HG03469 (cell line): Measurements from ENCODE around the gene STEEP1.
A peak's percentile ranks its signal among the peaks of the same experiment; 100 is the strongest.

Experiments
- ATAC-seq: cut with Tn5 transposase; IDR thresholded peaks from one replicate; pipeline ENCODE4 v1.9.1; 2021; ENCODE audit warnings: mild to moderate bottlenecking, moderate library complexity, moderate number of reproducible peaks; ENCODE audit not compliant: unreplicated experiment

The STEEP1 gene

DNA sequence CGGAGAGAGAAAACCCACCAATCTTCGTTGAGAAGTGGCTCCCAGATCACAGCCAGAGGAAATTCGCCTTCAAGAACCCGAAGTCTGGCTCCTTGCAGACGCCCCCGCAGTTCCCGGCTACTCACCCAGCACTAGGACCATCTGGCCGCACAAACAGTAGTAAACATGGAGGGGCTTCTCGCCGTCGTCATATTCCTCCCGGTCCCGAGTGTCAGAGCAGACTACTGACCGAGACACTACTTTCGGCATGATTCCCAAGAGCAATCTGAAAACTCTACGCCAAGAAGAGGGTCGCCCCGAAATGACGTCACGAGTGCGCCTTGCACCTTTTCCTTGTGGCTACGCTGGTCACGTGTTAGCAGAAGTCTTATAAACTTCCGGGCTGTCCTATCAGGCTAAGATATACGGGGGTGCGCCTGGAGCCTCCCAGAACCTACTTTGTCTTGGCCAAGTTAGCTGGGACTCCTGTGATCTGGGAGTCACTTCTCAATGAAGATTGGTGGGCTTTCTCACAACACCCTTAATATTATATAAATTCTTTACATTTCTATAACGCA lies at the start of gene STEEP1:
Gene STEEP1, minus strand, starts transcription at position 303 of the 557 bp plus-strand sequence. Its CDS starts 54 bp downstream, at position 249.
- peak; percentile 70 for ATAC-seq

GRCh38 chrX:119614776-119615175 lies 49.6 kb upstream of the STEEP1 start:
- ATAC-seq, result no peak

GRCh38 chrX:119607018-119607389 lies 41.8 kb upstream of the STEEP1 start:
- no peak for ATAC-seq

- ATAC-seq, result peak; percentile 70
Observed at GRCh38 chrX:119606280-119607017, 41.2 kb upstream of the STEEP1 start, which contains the start of gene NKRF. TSS of gene NKRF (minus strand) at chrX:119606424.

- no peak for ATAC-seq
Observed at GRCh38 chrX:119605464-119606279, 40.5 kb upstream of the STEEP1 start.

DNA sequence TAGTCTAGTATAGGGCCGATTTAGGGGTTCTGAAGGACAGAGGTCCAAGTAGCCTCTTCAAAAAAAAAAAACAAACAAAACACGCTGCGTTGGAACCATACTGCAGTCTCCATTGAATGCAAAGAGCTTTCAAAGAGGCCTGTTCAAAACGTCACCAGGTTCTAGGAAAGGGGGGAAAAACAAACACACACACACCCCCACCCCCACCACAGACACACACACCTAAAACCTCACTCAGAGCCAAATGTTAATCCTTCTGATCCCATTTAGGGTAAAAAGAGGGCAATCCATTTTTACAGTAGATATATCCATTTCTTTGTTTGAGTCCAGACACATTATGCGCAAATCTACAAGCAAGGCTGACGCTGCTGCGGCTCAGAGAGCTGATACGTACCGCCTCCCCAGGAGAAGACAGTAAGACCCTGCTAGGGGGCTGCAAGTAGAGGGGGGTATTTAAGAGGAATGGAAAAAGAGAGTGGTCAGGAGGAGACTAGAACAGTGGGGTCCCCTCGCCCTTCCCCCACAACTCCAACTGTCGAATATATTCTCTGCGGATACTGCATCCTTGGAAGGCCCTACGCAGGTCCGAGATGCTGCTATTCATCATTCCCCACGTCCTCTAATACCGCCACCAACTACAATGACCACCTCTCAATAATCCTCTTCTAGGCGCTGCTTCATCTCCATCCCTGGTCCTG lies 39.7 kb upstream of the STEEP1 start:
- ATAC-seq, result no peak

GRCh38 chrX:119602701-119603255 lies 37.6 kb upstream of the STEEP1 start:
- ATAC-seq, result no peak

DNA sequence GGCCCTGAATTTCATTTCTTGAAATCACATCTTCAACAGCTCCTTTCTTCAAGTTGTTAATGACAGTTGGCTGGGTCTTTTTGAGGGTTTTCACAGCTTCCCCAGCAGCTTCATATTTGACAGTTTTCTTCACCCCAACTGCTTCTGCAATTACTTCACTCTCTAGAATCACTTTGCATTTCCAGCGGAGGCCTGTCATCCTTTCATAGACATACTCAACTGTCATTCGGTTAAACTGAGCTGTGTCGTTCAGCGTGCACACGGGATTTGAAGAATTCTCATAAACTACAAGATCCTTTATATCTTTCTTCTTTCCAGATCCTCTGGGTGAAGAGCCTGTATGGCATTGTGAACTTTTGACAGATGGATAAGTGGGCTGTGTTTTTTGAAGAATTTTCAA lies 24.6 kb upstream of the STEEP1 start:
- ATAC-seq, result no peak

DNA sequence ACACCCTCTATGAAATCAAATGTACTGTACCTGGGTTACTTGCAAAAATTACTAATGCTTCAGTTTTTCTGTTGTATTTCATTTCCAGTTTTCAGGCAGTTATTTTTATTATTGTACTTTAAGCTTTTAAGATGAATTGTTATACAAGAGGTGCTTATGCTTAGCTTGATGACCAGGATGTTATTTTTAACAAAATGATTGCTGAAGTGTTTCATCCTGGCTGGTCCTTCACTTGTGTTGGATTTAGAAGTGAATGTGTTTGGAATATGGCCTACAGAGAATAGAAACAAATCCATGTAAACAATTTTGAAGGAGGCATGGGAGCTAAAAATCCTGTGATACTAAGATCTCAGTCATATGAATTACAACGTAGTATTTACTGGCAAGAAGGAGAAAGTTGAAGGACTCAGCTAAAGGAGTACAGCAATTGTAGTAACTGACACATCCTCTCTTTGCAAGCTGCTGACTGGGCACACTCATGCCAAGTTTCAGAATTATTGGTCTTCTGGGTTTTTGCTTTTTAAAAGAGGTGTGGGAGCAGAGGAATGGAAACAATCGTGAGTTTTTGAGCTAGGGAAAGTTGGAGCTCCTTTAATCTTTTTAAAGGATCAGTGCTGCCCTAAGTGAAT lies 18.3 kb upstream of the STEEP1 start:
- ATAC-seq, result no peak

DNA sequence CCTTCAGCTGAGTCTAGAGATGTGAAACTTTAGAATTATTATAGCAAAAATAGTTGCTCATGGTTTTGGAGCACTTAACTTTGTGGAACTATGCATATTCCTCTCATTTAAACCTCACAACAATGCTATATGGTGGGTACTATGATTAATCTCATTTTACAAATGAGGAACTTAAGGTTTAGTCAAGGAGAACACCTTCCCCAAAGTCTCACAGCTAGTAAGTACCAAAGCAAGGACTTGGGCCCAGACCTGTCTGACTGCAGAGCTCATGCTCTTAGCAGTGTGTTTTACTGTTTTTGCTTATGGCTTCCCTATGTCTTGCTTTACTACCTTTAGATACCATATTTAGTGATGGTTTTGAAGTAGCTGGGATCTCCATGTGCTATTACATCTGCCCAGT lies 14.2 kb upstream of the STEEP1 start:
- no peak for ATAC-seq

DNA sequence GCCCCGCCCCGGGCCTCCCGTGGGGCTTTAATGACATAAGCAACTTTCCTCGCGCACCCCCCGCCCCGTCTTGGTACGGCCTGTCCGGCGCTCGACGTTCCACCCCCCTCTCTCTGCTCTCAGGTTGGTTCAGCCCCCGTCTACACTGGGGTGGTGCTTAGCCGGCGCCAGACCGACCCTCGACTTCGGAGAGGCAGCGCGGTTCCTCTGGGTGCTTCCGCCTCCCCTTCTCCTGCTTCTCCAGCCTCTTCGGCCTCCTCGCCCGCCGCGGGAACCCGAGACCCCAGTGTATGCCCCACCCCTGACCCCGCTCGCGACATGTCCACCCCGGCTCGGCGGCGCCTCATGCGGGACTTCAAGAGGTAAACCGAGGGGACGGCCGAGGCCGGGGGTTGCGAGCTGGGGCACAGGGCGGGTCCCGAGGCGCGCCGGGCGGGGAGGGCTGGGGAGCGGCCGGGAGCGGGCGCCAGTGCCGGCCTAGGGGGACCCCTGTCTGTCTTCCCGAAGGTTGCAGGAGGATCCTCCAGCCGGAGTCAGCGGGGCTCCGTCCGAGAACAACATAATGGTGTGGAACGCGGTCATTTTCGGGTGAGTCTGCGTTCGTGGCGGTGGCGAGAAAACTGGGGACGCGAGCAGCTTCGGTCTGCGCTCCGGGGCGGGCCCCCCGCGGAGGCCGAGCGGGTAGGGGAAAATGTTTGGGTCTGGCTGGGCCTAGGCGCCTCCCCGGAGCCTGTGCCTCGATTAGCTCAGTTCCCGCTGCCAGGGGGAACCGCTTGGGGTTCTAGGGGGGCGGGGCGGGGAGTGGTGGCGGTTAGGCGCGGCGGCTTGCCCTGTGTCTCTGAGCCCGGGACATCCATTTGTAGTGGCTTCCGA lies 9.4 kb upstream of the STEEP1 start, which contains the start of gene UBE2A:
Gene UBE2A, plus strand, starts transcription at position 170 of the 873 bp plus-strand sequence. Its CDS starts 149 bp downstream, at position 319.
- ATAC-seq, result peak; percentile 38

GRCh38 chrX:119573840-119574393 lies 8.7 kb upstream of the STEEP1 start:
- peak; percentile 45 for ATAC-seq

GRCh38 chrX:119573222-119573621 lies 8.0 kb upstream of the STEEP1 start:
- ATAC-seq, result no peak

DNA sequence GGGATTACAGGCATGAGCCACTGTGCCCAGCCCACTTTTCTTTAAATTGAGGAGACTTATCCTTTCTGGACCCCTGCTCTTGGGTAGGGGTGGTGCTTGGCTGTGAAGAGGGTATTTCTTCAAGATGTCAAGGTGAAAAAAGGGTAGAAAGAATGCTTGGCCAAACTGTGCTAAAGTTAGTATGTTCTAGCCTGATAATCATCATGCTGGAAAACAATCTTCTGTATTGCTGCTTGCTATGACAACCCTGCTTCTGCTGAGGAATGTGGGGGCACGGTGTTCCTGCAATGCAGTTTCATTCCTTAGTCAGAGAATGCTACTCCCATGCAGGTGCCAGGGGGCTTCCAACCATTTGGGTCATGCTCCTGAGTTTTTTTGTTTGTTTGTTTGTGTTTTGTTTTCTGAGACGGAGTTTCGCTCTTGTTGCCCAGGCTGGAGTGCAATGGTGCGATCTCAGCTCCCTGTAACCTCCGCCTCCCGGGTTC lies 5.2 kb upstream of the STEEP1 start:
- no peak for ATAC-seq

- ATAC-seq, result no peak
Observed at GRCh38 chrX:119552508-119552907, 12.7 kb downstream of the STEEP1 start.

DNA sequence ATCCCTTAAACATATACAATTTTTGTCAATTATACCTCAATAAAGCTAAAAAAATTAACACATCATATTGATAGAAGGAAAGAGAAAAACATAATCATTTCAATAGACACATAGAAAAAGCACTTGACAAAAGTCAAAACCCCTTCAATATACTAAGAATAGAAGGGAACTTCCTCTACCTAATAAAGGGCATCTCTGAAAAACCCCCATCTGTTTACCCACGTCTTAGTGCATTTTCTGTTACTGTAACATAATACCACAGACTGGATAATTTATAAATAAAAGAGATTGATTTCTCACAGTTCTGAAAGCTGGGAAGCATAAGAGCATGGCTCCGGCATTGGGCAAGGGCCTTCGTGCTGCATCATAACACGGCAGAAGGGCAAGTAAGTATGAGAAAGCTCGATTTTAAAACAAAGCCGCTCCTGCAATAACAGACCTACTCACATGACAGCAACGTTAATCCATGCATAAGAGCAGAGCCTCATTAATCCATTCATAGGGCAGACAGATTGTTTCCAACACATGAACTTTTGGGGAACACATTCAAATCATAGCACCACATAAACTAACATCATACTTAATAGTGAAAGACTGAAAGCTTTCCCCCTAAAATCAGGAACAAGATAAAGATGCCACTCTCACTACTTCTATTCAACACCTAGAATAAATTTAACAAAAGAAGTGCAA lies 15.7 kb downstream of the STEEP1 start:
- no peak for ATAC-seq

DNA sequence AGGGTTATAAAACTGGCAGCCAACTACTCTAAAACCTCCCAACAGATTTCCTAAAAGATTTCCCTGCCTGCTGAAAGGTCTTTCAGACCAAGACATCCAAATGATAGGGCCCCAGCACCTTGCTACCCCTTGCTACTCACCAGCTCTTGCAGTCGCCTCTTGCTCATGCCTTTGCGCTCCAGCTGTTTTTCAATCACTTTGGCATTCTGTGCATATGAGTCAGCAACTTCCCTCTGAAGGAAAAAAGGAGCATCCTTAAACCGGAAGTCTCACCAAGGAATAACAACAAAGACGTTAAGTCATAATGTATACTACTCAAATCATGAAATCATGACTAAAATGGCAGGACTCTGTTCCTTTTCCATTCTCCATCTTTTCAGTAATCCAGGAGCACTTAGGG lies 24.0 kb downstream of the STEEP1 start:
- no peak for ATAC-seq

DNA sequence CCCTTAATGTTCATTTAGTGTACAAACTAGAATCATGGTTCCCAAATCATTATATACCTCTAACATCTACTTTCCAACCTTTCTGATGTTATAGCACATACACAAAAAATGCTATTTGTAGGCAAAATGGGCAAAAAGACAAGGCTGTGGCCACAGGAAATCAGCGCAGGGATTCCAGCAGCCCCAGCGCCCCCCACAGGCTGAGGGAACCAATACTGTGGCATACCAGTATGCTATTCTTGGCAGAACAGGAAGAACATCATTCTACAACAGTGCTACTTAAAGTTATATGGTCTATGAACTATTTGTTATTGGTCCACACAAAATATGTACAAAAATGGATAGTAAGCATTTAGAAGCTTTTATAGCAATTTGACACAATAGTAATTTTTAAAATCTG lies 25.3 kb downstream of the STEEP1 start:
- no peak for ATAC-seq
